Suppressor macrophage (primary cell): ENCODE data around the gene TNFRSF25.
"Not testable (repeated sequence)": the region's sequence is repeated elsewhere in the genome, so short reads cannot be mapped to it uniquely, and the experiment has no call there.

Experiments
- DNase-seq, 4 experiments: peaks; one replicate each; pipeline ENCODE4 v3.0.0-alpha.2; 2020 to 2022

The TNFRSF25 gene

DNA sequence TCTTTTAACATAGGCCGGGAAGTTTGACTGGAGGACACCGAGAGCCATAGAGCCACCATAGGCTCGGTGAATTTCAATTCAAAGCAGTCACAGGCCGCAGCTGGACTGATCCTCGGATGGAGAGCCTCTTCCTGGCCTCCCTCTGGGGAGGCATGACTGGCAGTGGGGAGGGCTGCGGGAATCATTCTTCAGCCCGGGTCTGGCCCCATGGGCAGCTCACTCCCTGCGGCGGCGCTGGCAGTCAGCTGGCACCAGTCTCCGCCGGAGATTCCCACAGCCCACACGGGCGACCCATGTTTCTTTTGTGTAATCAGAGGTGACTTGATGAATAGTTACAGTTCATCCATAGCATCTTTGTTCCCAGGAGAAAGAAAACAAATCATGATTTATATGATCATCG, 30.8 kb downstream of the TNFRSF25 start:
- DNase-seq = no peak

DNA sequence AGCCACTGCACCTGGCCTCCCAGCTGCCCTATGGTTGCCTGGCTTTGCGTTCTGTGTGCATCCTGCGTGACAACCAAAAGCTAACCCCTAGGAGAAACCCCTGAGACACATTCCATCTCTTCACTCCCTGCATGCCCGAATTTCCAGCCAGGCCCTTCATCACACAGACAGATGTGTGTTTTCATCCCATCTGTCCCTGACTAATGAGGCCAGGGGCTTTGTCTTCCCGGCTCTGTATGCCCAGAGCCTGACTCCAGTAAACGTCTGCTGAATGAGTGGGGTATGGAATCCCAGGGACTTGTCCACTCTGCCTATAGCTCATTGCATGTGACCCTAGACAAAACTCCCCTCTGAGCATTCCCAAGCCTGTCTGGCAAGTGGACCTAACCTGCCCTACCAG, 31.8 kb downstream of the TNFRSF25 start:
- DNase-seq = no peak

- not testable (repeated sequence) for DNase-seq
Measured at GRCh38 chr1:6431645-6432579, 34.1 kb downstream of the TNFRSF25 start.

DNA sequence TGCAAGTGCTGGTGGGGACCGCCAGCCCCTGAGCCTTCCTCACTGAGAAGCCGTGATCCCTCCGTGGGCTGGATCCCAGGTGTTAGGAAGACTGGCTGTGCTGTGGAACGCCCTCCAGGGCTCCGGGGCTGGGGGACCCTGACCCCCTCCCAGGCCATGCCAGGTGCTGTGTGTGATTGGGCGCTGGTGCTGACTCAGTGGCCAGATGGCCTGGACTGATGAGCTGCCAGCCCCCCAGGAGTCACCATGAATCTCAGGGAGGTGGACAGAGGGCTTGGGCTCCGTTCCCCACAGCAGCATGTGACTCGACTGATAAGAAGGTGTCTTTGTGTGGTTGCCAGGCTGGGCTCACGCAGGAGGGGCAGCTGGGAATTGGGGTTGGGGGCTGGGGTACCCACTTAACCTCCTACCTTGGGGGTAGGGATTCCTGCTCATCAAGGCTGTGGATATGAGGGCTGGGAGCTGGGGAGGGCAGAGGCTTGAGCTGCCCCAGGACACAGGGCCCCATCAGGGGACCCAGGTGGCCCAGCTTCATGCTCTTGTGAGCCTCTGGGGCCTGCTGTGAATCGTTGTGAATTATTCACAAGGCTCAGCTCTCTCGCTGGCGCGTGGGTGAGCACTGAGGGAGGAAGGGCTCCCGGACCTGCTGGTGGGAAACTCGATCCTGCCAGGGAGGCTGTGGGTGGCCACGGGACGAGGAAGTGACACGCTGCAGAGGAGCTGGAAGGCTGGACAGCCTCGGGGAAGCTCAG, 36.1 kb downstream of the TNFRSF25 start:
- DNase-seq = peak; percentile 58 to 88 (median 76)

- DNase-seq = not testable (repeated sequence)
Measured at GRCh38 chr1:6428453-6428852, 37.5 kb downstream of the TNFRSF25 start.

DNA sequence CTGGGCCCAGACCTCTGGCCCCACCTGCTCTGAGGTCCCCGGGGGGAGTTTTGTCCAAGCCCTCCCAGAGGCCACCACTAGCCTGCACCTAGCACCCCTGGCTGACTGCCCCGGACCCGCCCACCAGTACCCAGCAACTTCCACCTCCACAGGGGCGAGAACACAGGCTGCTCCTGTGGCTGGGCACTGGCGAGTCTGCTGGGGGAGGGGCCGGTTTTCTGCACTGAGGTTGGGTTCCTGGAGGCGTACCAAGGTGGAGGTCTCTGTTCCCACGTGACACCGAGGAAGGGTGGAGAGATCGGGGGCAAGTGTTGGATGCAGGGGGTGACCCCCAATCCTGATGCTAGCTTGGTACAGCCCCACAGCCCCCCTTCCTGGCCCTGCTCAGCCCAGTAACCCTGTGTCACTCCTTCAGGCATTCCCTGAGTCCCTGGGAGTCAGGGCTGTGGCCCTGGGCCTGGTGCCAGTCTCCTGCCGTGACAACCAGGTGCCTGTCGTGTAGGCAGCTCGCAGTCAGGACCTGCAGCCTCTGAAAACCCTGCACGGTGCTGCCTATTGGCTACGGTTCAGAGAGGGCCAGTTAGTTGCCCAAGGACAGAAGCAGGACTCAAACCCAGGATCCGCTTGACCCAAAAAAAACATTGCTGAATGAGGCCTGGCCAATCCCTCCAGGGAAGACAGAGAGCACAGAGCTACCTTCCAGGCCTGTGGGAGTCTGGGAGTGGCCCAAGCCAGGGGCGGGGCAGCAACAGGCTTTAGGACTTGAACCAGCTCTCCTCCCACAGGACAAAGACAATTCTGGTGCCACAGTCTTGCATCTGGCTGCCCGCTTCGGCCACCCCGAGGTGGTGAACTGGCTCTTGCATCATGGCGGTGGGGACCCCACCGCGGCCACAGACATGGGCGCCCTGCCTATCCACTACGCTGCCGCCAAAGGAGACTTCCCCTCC, 38.3 kb downstream of the TNFRSF25 start:
- DNase-seq = no peak

- no peak for DNase-seq
Measured at GRCh38 chr1:6426972-6427350, 39.0 kb downstream of the TNFRSF25 start.

- no peak for DNase-seq
Measured at GRCh38 chr1:6426277-6426971, 39.5 kb downstream of the TNFRSF25 start.

GRCh38 chr1:6425658-6426057, 40.3 kb downstream of the TNFRSF25 start:
- no peak for DNase-seq

DNA sequence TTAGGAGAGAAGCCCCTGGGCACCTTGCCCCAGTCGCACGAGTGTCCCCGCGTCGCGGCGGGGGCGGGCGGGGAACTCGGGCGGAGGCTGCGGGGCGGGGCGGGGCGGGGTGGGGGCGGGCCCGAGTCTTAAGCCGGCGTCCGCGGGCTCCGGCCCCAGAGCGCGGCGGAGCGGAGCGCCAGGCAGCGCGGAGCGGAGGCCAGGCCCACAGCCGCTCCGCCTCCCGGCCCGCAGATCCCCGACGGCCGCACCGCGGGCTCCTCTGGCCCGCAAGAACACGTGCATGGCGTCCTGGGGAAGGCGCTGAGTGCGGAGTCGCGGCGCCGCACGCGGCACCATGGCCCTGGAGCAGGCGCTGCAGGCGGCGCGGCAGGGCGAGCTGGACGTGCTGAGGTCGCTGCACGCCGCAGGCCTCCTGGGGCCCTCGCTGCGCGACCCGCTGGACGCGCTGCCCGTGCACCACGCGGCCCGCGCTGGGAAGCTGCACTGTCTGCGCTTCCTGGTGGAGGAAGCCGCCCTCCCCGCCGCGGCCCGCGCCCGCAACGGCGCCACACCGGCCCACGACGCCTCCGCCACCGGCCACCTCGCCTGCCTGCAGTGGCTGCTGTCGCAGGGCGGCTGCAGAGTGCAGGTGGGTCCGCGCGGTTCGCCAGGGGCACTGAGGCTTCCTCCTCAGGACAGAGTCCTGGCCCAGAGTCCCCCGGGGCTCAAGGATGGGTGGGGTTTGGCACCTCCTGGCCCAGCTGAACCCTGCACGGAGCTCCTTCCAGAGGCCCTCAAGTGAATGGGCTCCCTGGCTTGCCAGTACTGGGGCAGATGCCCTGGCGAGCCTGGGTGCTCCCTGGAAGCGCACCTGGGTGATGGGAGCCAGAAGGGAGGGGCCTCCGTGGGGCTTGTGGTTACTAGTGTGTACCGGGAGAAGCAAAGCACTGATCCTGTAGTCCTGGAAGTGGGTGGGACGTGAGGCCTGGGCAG, 41.1 kb downstream of the TNFRSF25 start, which contains the start of gene ESPN:
ESPN (plus strand) TSS at position 158 of the 975 bp plus-strand sequence; CDS start at position 338, 180 bp downstream.
- peak in 2 of 4 experiments; percentile 23 to 54 for DNase-seq

- no peak for DNase-seq
Measured at GRCh38 chr1:6424000-6424565, 41.9 kb downstream of the TNFRSF25 start.

DNA sequence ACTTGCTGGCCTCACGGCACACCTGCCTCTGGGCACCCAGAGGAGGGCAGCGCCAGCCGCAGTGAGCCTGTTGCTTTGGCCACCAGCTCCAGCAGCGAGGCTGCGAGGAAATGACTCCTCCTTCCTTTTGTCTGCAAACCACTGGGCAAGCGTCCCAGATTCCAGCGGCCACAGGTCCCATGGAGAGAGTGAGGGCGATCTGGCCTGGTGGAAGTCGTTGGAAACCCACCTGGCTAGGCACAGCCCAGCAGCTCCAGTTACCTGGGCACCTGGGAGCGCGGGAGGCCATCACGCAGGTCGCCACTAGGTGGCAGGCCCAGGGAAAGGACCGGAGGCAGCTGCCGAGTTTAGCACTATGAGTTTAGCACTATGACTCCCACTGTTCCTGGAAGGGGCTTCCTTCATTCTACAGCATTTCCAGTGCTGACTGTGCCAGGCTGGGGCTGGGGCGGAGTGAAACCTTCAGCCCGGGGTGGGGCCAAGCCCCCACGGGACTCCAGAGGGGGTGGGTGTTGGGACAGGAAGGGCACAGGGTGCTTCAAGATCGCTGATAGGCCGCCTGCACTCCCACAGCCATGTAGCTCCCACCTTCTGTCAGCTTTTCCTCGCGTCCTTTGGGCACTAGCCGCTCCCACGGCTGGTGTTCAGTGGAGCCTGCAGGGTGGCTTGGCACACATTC, 42.5 kb downstream of the TNFRSF25 start:
- peak; percentile 20 to 49 (median 34) for DNase-seq

DNA sequence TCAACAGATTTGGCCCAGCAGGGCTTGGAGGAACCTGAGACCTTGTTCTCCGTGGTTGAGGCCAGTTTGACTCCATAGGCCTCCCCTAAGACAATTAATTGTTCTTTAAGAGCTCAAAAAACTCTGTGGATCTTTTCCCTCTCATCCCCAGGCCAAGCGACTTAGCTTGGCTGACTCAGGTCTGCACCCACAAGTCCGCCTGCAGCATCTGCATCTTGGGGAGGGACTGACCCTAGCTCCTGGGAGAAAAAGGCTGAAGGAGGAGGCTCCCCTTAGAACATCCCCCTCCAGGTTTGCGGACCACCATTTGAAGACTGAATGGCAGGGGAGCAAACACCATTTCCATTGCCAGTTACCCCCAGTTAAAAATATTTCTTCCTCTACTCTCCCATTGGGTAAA, 44.7 kb downstream of the TNFRSF25 start:
- DNase-seq = no peak

- no peak for DNase-seq
Measured at GRCh38 chr1:6420454-6421042, 45.4 kb downstream of the TNFRSF25 start.

GRCh38 chr1:6419804-6420453, 46.0 kb downstream of the TNFRSF25 start, which contains the start of gene HES2:
Gene HES2, minus strand, starts transcription at chr1:6419919. Its CDS starts 99 bp downstream, at chr1:6419820.
- DNase-seq = peak in 2 of 4 experiments; percentile 28 to 51

DNA sequence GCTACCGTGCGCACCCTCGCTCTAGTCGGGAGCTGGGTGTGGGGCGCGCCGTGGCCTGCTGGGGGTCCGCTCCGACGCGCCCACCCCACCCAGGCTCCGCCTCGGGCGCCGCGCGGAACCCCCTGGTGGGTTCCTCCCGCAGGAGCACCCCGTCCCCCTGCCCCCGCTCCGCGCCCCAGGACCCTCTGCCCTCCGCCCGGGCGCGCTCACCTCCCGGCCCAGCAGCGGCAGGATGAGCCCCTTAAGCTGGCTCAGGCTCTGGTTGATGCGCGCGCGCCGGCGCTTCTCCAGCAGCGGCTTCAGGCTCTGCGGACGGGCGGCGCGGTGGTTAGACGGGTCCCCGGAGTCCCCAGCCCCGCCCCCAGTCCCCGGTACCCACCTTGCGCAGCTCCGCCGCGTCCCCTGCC, 46.6 kb downstream of the TNFRSF25 start:
- no peak for DNase-seq

DNA sequence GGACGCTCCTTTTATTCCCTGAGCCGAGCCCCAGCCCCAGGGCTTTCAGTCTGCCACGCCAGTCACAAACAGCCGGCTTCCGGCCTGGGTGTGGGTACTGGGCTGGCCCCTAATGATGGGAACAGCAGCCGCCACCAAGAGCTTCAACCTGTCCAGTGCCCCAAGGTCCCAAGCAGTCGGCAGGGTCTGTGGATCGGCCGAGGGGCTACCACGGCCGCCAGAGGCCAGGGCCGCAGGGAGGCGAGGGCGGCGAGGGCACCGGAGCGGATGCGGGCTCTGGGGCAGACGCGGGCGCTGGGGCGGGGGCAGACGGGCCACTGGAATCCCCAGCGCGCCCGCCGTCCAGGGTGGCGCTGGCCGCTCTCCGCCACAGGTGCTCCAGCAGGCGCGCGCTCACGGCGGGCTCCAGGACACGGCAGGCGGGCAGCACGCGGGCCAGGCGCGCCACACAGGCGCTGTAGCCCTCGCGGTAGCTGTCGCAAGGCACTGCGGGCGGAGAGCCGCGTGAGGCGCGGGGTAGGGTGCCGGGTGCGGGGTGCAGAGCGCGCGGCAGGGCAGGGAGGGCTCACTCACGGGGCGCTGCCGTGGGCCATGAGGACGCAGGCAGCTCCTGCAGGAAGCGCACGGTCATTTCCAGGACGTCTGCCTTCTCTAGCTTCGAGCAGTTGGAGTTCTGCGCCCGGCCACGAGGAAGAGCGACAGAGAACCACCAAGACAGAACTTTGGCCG, 47.1 kb downstream of the TNFRSF25 start:
- DNase-seq = peak in 1 of 4 experiments; percentile 13
